SK-N-SH treated with all-trans-retinoic acid at 6 μM for 48 hours (cell line): Measurements from ENCODE around the gene FOLR2.

Experiments
- ATAC-seq: fragments of 200-7000 bp; cut with Tn5 transposase; 3 replicates; pipeline ENCODE4 v1.9.1; 2020; ENCODE audit warnings: mild to moderate bottlenecking, moderate library complexity
- ARNTL ChIP-seq: fragments of 450-650 bp; formaldehyde crosslinking; IDR thresholded peaks from 2 replicates; pipeline ENCODE4 v1.5.0; 2020; ENCODE audit warnings: low read depth, mild to moderate bottlenecking, moderate library complexity, borderline replicate concordance
- BACH2 ChIP-seq: fragments of 250-450 bp; sonication (Bioruptor Pico); IDR thresholded peaks from 2 replicates; pipeline ENCODE4 v1.9.0; 2021; ENCODE audit warnings: mild to moderate bottlenecking, borderline replicate concordance
- CREB5 ChIP-seq: fragments of 250-450 bp; sonication (Bioruptor Pico); IDR thresholded peaks from 2 replicates; pipeline ENCODE4 v1.5.1; 2020; ENCODE audit warnings: low read depth, mild to moderate bottlenecking, moderate library complexity
- CSDC2 ChIP-seq: fragments of 250-450 bp; sonication (Bioruptor Pico); IDR thresholded peaks from 2 replicates; pipeline ENCODE4 v1.5.0; 2020; ENCODE audit warnings: mild to moderate bottlenecking, moderate library complexity
- CSRNP3 ChIP-seq: fragments of 250-450 bp; sonication (Bioruptor Pico); IDR thresholded peaks from 2 replicates; pipeline ENCODE4 v1.5.1; 2021; ENCODE audit warnings: mild to moderate bottlenecking, moderate library complexity
- ESRRG ChIP-seq: fragments of 250-450 bp; sonication (Bioruptor Pico); IDR thresholded peaks from 2 replicates; pipeline ENCODE4 v1.6.1; 2021; ENCODE audit warnings: mild to moderate bottlenecking
- GLIS3 ChIP-seq: fragments of 250-450 bp; sonication (Bioruptor Pico); IDR thresholded peaks from 2 replicates; pipeline ENCODE4 v1.5.0; 2020; ENCODE audit warnings: mild to moderate bottlenecking, moderate library complexity
- ISL1 ChIP-seq: fragments of 250-450 bp; sonication (Bioruptor Pico); IDR thresholded peaks from 2 replicates; pipeline ENCODE4 v2.1.2; 2022; ENCODE audit warnings: mild to moderate bottlenecking, moderate library complexity
- OSR1 ChIP-seq: fragments of 250-450 bp; sonication (Bioruptor Pico); IDR thresholded peaks from 2 replicates; pipeline ENCODE4 v1.8.0; 2022; ENCODE audit warnings: moderate library complexity, mild to moderate bottlenecking, inconsistent platforms
- POU6F1 ChIP-seq: fragments of 250-450 bp; sonication (Bioruptor Pico); IDR thresholded peaks from 2 replicates; pipeline ENCODE4 v1.8.0; 2021; ENCODE audit warnings: low read depth, mild to moderate bottlenecking, moderate library complexity, borderline replicate concordance
- PPARA ChIP-seq: fragments of 250-450 bp; sonication (Bioruptor Pico); IDR thresholded peaks from 2 replicates; pipeline ENCODE4 v1.5.0; 2020; ENCODE audit warnings: mild to moderate bottlenecking, borderline replicate concordance
- RARB ChIP-seq: fragments of 250-450 bp; sonication (Bioruptor Pico); IDR thresholded peaks from 2 replicates; pipeline ENCODE4 v1.8.0; 2021; ENCODE audit warnings: mild to moderate bottlenecking, moderate library complexity
- SNAI2 ChIP-seq: fragments of 250-450 bp; sonication (Bioruptor Pico); IDR thresholded peaks from 2 replicates; pipeline ENCODE4 v1.5.0; 2020; ENCODE audit warnings: mild to moderate bottlenecking, moderate library complexity
- TCF4 ChIP-seq: fragments of 250-450 bp; sonication (Bioruptor Pico); IDR thresholded peaks from 2 replicates; pipeline ENCODE4 v1.8.0; 2021; ENCODE audit warnings: mild to moderate bottlenecking, moderate library complexity, borderline replicate concordance
- TOX ChIP-seq: fragments of 250-450 bp; sonication (Bioruptor Pico); IDR thresholded peaks from 2 replicates; pipeline ENCODE4 v1.8.0; 2021; ENCODE audit warnings: mild to moderate bottlenecking, moderate library complexity, borderline replicate concordance
- TSHZ2 ChIP-seq: fragments of 250-450 bp; sonication (Bioruptor Pico); IDR thresholded peaks from 2 replicates; pipeline ENCODE4 v1.5.0; 2020; ENCODE audit warnings: mild to moderate bottlenecking, moderate library complexity
- ZC3H10 ChIP-seq: fragments of 250-450 bp; sonication (Bioruptor Pico); IDR thresholded peaks from 2 replicates; pipeline ENCODE4 v1.5.1; 2021; ENCODE audit warnings: mild to moderate bottlenecking, moderate library complexity
- ZFP3 ChIP-seq: fragments of 250-450 bp; sonication (Bioruptor Pico); IDR thresholded peaks from 2 replicates; pipeline ENCODE4 v1.5.0; 2020; ENCODE audit warnings: mild to moderate bottlenecking, moderate library complexity
- ZFP30 ChIP-seq: fragments of 450-650 bp; formaldehyde crosslinking; IDR thresholded peaks from 2 replicates; pipeline ENCODE4 v1.5.0; 2022; ENCODE audit warnings: mild to moderate bottlenecking, moderate library complexity
- ZNF565 ChIP-seq: fragments of 450-650 bp; formaldehyde crosslinking; conservative IDR thresholded peaks from 2 replicates; pipeline ENCODE4 v1.5.0; 2020; ENCODE audit warnings: low read depth, mild to moderate bottlenecking, moderate library complexity
- ZNF70 ChIP-seq: fragments of 450-650 bp; formaldehyde crosslinking; IDR thresholded peaks from 2 replicates; pipeline ENCODE4 v1.5.0; 2020; ENCODE audit warnings: mild to moderate bottlenecking, moderate library complexity
- ZNF8 ChIP-seq: fragments of 450-650 bp; formaldehyde crosslinking; IDR thresholded peaks from 2 replicates; pipeline ENCODE4 v1.5.0; 2020; ENCODE audit warnings: mild to moderate bottlenecking, moderate library complexity

FOLR2 gene

GRCh38 chr11:72209101-72209500, 7.5 kb upstream of the FOLR2 start:
- no peak for TF ChIP-seq ZFP3 (CRISPR knock-in tag)
- TF ChIP-seq CREB5 (CRISPR knock-in tag), result no peak
- no peak for TF ChIP-seq CSDC2
- no peak for TF ChIP-seq SNAI2 (CRISPR knock-in tag)
- TF ChIP-seq GLIS3 (CRISPR knock-in tag), result no peak
- ATAC-seq, result no peak

GRCh38 chr11:72217841-72218240, 1.2 kb downstream of the FOLR2 start:
- no peak for TF ChIP-seq ZNF70 (CRISPR knock-in tag)
- no peak for TF ChIP-seq TOX
- TF ChIP-seq TSHZ2 (CRISPR knock-in tag), result no peak
- TF ChIP-seq ZFP3 (CRISPR knock-in tag), result no peak
- TF ChIP-seq CSRNP3, result no peak
- TF ChIP-seq BACH2, result no peak
- TF ChIP-seq ZFP30, result no peak
- no peak for TF ChIP-seq PPARA (CRISPR knock-in tag)
- TF ChIP-seq ESRRG (CRISPR knock-in tag), result no peak
- TF ChIP-seq ZNF565, result no peak
- no peak for TF ChIP-seq ZNF8 (CRISPR knock-in tag)
- TF ChIP-seq RARB (CRISPR knock-in tag), result no peak
- no peak for TF ChIP-seq TCF4 (CRISPR knock-in tag)
- no peak for TF ChIP-seq POU6F1 (CRISPR knock-in tag)
- TF ChIP-seq ARNTL (CRISPR knock-in tag), result no peak
- TF ChIP-seq ZC3H10, result no peak
- TF ChIP-seq GLIS3 (CRISPR knock-in tag), result no peak
- TF ChIP-seq ISL1, result no peak
- no peak for TF ChIP-seq OSR1 (CRISPR knock-in tag)
- no peak for TF ChIP-seq SNAI2 (CRISPR knock-in tag)
- ATAC-seq, result no peak

- TF ChIP-seq ZNF565 (no peak), TCF4 (CRISPR knock-in tag) (no peak), POU6F1 (CRISPR knock-in tag) (no peak), SNAI2 (CRISPR knock-in tag) (no peak), RARB (CRISPR knock-in tag) (no peak), CREB5 (CRISPR knock-in tag) (no peak), PPARA (CRISPR knock-in tag) (no peak), BACH2 (no peak), ISL1 (no peak), ZFP30 (no peak), GLIS3 (CRISPR knock-in tag) (no peak), TSHZ2 (CRISPR knock-in tag) (no peak)
- ATAC-seq, result no peak
Observed at GRCh38 chr11:72218251-72218745, 1.7 kb downstream of the FOLR2 start.
